HG03378 (cell line): Measurements from ENCODE around the gene GRHL1.
"Not testable (repeated sequence)": the region's sequence is repeated elsewhere in the genome, so short reads cannot be mapped to it uniquely, and the experiment has no call there.

Experiments
- ATAC-seq: cut with Tn5 transposase; IDR thresholded peaks from one replicate; pipeline ENCODE4 v1.9.1; 2021; ENCODE audit warnings: mild to moderate bottlenecking, moderate library complexity; ENCODE audit not compliant: unreplicated experiment

GRHL1 gene, protein sequence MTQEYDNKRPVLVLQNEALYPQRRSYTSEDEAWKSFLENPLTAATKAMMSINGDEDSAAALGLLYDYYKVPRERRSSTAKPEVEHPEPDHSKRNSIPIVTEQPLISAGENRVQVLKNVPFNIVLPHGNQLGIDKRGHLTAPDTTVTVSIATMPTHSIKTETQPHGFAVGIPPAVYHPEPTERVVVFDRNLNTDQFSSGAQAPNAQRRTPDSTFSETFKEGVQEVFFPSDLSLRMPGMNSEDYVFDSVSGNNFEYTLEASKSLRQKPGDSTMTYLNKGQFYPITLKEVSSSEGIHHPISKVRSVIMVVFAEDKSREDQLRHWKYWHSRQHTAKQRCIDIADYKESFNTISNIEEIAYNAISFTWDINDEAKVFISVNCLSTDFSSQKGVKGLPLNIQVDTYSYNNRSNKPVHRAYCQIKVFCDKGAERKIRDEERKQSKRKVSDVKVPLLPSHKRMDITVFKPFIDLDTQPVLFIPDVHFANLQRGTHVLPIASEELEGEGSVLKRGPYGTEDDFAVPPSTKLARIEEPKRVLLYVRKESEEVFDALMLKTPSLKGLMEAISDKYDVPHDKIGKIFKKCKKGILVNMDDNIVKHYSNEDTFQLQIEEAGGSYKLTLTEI

DNA sequence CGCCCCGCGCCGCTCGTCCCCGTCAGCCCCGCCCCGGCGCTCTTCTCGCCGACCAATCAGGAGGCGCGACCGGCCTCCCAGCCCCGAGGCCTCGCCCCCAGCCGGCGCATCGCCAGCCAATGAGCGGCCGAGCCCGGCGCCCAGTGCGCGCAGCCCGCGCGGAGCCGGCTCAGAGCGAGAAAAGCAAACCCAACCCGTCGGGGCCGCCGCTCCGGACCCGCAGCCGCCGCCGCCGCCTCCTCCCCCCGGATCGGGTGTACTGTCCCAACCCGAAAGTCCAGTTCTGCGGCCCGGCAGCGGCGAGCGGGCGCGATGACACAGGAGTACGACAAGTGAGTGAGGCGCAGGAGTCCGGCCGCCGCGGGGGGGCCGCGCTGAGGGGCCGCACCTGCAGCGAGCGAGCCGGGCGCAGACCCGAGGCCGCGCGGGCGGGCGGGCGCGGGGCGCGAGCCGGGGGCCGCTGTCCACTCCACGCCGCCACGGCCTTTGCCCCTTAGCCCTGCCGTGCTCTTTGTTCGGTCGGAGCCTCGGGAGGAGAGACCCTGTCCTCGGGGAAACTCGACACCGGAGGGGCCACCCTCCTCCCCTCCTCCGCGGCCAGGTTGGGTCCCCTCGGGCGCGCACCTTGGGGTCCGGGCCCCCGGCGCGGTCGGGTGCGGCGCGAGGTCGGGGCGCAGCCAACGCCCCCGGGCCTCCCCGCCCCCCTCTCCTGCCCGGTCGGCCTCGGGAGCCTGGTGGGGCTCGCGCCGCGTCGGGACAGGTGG, at the start of gene GRHL1:
GRHL1 (plus strand) TSS at position 172 of the 764 bp plus-strand sequence; CDS start at position 313, 141 bp downstream.
- ATAC-seq: peak; percentile 86

DNA sequence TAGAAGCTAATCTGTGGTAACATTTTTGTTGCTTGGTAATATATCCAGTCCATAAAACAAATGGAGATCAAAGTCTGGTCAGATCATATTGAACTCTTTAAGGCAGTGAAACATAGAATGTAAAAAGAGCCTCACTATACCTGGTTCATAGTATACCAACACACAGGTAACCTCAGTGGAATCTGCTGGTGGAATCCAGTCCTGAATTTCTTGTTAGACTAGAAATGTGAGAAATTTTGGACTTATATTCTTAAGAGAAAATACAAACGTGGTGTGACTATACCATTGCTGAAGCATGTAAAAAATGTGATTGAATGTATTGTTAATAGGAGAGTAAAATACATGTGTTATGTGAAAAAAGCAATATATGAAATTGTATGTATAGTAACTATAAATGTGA, 46.1 kb upstream of the GRHL1 start:
- no peak for ATAC-seq

DNA sequence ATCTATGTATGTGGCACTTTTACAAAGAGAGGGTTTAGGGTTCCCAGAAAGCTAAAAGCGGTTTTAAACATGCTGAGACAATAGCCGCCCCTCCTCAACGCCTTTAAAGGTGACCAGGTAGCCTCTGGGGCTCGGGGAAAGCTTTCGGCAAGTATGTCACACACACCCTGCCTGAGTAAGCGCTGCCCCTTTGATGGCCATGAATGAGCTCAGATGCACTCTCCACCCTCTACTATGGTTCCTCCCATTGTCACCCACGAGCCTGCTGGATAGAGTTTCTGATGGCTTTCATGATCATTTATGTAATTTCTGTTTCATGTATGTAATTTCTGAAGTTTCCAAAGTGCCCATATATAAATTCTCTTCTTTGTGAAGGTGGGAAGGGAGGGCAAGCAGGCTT, 44.1 kb upstream of the GRHL1 start:
- no peak for ATAC-seq

DNA sequence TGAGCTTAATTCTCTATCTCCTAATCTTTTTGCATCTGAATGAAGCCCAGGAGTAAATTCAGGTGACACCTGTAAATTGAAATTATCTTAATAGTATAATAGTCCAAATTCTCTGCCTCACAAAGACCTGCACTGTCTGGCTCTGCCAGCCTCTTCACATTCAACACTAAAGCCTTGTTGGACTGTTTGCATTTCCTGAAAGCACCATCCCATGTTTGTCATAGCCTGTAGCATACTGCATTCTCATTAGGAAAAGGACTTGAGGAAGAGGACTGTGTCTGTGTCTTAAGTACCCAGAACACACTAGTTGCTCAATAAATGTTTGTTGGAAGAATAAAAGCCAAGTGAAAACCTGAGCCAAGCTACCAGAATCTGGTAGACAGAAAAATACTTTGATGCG, 42.9 kb upstream of the GRHL1 start:
- no peak for ATAC-seq

DNA sequence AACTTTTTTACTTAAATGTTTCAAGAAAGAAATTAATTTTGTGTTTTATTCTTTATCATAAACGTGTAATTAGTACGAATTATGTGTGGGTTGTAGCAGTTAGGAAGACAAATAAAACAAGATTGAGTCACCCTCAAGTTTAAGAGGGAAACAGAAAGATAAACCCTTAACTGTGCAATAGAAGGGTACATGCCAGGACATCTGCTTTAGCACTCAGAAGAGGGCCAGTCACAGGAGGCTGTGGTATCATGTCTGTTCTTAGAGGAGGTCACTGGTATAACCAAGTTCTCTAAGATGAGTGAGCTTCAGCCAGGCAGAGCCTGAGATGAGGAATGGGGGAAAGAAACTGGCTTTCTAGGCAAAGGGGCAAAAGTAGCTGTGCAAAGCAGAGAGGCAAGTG, 42.4 kb upstream of the GRHL1 start:
- no peak for ATAC-seq

DNA sequence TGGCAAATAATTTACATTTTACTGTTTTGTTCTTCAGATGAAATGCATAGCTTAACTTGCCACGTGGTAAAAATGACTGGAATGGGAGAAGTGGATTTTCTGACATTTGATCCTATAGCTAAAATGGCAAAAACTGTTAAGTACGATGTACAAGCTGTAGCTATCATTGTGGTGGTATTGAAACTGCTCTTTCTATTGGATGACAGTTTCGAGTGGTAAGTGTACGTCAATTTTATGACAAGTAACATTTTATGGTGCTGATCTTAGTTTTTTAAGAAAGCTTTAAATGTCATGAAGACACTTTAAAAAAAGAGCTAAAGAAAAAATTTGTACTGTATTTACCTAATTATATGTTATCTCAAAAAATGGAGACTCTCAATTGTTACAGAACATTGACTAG, 40.8 kb upstream of the GRHL1 start:
- no peak for ATAC-seq

DNA sequence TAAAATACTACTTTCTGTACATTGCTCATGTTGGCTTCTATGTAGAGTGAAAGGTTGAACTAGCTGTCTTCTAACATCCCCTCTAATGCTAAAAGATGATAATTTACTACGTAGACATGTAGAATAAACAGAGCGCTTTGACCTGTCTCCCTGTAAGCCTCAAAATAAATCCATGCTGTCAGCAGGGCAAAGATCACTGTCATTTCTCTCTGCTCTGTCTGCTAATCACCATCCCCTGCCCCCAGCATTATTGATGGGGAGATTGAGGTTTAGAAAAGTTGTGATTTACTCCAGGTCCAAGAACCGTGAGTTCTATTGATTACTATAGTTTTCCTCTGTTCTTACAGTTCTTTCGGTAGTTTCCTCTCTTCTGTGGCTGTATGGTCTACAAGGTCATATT, 39.0 kb upstream of the GRHL1 start:
- ATAC-seq: no peak

DNA sequence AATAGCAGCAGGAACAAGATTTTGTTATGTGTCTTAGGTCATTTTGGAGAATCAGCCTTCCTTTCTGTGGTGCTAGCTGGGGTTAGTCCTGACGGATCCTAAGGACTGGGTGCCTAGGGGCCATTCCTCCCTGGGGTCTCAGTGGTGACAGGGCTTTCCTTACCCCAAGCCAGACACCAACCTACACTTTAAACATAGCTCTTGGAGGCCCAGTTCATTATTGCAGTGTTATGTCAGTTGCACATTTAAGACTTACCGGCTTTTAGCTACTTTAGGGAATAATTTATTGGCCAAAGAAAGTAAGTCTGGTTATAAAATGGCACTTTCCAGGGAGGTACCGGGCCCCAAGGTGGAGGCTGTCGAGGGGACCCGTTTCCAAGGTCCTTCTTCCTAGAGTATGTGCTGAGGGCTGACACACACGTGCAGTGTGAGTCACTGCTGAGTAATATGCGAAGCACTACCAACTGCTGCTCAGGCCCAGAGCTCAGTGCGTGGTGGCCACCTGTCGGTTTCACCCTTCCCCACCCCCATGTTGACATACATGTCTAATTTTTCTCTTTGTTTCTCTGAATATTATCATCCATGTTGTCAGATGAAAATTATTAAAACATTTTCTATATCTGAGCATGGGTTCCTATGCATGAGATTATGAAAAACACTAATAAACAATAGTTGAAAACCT, 37.0 kb upstream of the GRHL1 start:
- ATAC-seq: peak; percentile 96

DNA sequence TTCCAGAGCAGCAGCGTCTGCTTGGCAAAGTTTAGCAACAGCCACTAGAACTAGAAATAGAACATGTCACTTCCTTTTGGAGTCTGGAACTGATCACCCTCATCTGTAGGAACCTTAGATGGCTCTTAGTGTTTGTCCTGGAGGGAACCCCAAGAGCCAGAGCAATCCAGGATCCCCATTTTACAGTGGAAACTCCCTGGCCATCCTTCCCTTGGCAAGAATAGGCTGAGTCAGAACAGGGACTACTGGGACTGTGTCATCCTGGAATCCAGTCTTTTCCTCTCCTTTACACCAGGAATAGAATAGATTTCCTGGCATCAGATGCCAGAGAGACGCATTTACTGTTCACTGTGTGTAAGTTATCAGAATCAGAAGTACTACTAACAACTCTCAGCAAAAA, 33.2 kb upstream of the GRHL1 start:
- ATAC-seq: no peak

DNA sequence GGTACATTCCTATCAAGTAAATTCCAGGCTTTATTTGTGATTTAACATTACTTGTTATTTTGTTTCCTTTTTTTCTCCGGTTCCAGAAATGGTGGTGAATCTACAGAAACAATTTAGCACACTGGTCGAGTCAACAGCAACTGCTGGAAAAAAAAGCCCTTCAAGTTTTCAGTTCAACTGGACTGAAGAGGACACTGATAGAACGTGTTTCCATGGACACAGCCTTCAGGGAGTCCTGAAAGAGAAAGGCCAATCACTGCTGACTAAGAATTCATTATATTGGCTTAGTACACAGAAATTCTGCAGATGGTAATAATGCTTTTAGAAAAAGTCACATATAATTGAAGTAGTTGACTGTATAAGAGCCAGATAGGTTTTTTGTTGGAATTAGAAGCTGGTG, 32.0 kb upstream of the GRHL1 start:
- ATAC-seq: no peak

DNA sequence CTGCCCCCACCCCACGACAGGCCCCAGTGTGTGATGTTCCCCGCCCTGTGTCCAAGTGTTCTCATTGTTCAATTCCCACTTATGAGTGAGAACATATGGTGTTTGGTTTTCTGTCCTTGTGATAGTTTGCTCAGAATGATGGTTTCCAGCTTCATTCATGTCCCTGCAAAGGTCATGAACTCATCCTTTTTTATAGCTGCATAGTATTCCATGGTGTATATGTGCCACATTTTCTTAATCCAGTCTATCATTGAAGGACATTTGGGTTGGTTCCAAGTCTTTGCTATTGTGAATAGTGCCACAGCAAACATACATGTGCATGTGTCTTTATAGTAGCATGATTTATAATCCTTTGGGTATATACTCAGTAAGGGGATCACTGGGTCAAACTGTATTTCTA, 24.5 kb upstream of the GRHL1 start:
- ATAC-seq: not testable (repeated sequence)

DNA sequence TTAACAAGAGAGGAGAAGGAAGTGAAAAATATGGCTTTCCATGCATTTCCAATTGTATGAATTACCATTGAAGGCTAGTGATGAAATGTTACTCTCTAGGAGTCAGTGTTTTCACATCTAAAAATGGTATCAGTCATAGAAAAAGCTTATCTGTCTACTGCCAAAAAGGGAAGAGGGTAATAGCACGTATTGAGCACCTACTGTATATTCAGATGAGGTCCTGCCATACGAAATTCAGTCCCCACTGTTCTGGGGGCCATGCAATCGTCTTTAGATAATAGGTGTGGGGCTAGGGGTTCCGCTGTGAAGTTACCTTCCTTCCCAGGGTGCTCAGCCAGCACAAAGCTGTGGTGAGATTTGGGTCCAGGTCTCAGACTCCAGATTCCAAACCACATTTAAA, 14.2 kb upstream of the GRHL1 start:
- ATAC-seq: no peak

DNA sequence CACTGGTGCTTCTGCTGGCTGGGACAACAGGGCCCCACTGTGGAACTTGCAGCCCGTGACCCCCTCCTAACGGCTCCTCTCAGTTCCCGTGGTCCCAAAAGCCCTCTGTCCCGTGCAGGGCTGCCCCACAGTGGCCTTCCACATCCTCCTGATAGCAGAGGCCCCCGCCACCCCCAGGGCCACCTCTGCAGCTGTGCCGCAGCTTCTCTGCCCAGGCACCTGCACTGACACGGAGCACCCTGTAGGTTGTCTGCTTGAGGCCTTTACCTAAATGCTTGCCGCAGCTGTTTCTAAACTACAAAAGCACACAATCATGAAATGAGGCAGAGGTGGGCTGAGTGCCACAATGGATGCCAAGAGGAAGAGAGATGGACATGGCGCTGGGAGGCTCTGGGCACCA, 13.5 kb upstream of the GRHL1 start:
- no peak for ATAC-seq

DNA sequence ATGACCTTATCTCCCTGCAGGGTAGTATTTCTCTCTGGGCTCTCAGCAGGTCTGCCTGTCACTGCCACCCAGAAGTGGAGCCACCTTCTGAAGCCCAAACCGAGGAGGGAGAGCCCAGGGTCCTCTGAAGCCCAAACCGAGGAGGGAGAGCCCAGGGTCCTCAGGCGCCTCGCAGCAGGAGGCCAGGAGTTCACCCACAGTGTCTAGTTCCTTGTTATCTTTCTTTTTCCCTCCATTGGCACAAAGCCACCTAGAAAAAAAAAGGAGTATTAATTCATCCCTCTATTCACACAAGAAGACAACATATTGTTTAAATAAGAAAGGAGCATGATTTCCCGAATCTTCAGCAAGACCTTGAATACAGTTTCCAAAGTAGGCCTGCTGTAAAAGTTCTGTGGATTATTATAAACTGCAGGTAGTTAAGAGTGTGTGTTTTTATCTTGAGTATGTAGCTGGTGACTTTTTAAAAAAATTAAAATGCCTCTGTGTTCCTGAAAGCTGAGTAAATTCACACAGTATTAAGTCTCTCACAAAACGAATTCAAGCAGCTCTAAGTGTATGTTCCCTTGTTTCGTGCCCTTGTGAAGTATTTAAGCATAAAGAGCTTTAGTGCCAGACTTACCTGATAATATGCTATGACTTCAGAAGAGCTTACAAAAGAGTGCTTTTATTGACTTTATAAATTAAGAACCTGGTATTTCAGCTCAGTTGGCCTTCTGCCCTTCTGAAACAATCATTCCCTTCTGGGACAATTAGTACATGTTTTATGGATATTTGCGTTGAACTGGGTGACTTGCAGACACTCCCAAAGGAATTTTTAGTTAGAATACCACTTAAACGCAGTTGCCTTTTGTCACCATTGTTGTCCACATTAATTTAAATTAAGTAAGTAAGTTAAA, 11.7 kb upstream of the GRHL1 start:
- ATAC-seq: no peak

DNA sequence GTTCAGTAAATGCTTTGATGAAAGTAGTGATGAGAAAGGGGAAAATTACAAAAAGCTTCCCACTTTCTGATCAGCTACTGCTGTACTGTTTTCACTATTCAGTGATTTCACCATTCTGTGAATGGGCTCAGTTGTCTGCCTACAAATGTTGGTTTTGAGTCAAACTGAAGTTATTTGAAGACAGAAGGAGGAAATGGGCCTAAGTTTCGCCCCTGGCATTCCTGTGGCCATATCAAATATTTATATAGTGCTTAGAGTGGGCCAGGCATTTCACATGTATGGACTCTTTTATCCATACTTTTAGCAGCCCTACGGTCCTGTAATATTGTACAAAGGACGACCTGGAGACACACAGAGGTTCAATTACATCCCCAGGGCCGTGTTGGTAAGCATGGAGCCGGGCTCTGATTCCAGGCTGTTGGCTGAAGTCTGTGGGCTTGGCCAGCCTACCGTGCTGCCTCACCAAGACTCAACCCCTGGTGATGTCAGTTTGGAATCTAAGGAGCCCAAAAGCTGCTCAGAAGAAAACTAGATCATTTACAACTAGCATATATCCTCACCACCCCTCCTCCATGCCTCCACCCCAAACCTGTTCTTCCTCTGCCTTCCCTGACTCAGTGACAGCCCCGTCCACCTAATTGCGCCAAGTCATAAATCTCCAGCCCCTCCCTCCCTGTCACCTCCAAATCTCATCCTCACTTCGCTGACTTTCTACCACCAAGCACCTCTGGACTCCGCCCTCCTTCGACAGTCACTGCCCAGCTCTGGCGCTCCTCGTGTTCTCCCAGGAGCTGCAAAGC, 10.1 kb upstream of the GRHL1 start:
- no peak for ATAC-seq

DNA sequence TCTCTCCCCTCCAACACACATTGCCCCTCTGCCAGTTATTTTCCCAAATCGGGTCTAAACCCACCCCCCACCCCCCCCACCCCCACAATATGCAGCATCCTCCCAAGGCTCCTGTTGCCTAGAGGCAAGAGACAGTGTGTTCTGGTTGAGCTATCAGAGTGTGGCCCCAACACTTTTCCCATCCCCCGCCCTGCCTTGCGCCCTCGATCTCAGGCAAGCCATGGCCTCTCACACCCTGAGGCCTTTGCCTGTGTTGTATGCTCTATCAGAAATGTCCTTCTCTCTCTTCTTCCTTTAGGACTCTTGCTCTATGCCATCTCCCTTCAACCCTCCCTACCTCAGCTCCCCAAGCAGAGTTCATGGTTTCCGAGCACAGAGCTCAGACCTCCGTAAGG, 9.5 kb upstream of the GRHL1 start:
- no peak for ATAC-seq

DNA sequence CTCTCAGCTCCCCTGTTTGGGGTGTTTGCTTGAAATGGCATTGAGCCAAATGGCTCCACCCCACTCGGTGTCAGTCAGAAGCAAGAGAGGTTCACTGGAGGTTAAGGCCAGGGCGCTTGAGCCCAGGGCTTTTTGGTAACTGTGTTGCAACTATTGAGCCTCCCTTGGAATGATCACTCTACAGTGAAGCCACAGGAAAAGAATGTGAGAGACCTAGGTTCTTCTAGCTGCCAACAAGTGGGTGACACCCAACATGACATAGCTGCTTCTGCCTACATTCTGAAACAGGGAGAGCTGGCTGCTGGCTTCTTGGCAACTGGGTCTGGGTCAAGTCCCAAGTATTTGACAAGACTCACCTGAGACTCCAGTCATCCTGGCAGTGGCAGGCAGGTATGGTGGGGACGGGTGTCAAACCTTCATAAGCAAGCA, 7.1 kb upstream of the GRHL1 start:
- no peak for ATAC-seq

DNA sequence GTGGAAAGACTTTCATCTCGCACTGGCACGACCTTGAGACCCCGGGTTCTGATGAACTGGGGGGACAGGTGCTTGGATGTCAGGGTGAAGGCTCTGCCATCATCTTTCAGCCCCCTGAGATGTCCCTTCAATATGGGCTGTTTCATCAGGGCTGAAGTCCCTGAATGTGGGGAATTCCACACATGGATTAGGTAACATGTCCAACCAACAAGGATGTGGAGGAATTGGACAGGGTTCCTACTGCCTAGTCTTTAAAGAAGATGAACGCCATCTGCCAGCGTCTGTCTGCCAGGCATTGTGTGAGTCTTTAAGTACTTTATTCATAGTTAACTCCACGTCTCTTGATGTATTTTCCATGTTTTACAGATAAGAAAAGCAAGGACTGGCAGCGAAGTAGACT, 5.9 kb upstream of the GRHL1 start:
- ATAC-seq: no peak

DNA sequence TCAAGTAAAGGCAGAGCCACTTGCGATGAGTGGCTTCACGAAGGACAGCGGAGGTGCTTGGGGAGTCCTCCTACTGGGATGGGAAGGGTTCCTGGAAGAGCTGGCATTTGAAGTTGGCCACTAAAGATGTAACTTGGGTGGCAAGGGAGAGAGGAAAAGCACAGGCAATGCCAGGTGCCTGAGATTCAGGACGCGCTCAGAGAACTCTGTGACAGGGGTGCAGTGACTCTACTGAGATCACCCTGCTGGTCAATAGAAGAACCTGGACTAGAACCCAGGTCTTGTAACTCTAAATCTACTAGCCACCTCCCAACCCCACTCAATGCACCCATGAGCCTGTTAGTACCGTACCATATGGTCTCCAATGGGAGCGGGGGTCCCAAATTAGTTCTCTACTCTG, 5.4 kb upstream of the GRHL1 start:
- ATAC-seq: no peak

DNA sequence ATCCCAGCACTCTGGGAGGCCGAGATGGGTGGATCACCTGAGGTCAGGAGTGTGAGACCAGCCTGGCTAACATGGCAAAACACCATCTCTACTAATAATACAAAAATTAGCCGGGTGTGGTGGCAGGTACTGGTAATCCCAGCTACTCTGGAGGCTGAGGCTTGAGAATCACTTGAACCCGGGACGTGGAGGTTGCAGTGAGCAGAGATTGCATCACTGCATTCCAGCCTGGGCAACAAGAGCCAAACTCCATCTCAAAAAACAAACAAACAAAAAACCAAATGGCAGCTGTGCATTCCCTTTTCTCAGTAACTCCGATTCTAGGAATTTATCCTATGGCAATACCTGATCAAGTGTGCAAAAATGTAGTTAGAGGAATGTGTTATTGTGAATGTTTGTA, 4.7 kb upstream of the GRHL1 start:
- ATAC-seq: no peak
